Activated CD4-positive, alpha-beta T cell treated with anti-CD3 and anti-CD28 coated beads, Interleukin-2, amount 50 U/mL, for 16 hours (primary cell): ENCODE results near the gene B3GNT7.
"Not testable (repeated sequence)": the region's sequence is repeated elsewhere in the genome, so short reads cannot be mapped to it uniquely, and the experiment has no call there.

Experiments used
- DNase-seq: peaks from one replicate; pipeline ENCODE4 v3.0.0-alpha.2; 2020

The B3GNT7 gene

GRCh38 chr2:231404183-231404578, 8.7 kb downstream of the B3GNT7 start:
- not testable (repeated sequence) for DNase-seq

GRCh38 chr2:231405601-231406367, 10.3 kb downstream of the B3GNT7 start:
- DNase-seq = peak; percentile 20

- DNase-seq = not testable (repeated sequence)
Observed at GRCh38 chr2:231407686-231408085, 12.2 kb downstream of the B3GNT7 start.

- not testable (repeated sequence) for DNase-seq
Observed at GRCh38 chr2:231408304-231408703, 12.8 kb downstream of the B3GNT7 start.

- DNase-seq = no peak
Observed at GRCh38 chr2:231409776-231410175, 14.3 kb downstream of the B3GNT7 start.

- DNase-seq = no peak
Observed at GRCh38 chr2:231410293-231411004, 14.9 kb downstream of the B3GNT7 start.

GRCh38 chr2:231411237-231411636, 15.7 kb downstream of the B3GNT7 start:
- DNase-seq = no peak

- DNase-seq = peak; percentile 48
Observed at GRCh38 chr2:231411831-231412617, 16.5 kb downstream of the B3GNT7 start.

GRCh38 chr2:231412618-231412963, 17.1 kb downstream of the B3GNT7 start:
- no peak for DNase-seq

GRCh38 chr2:231413456-231413855, 17.9 kb downstream of the B3GNT7 start:
- no peak for DNase-seq

GRCh38 chr2:231413921-231414476, 18.5 kb downstream of the B3GNT7 start:
- no peak for DNase-seq

- no peak for DNase-seq
Observed at GRCh38 chr2:231415029-231415428, 19.5 kb downstream of the B3GNT7 start.

- no peak for DNase-seq
Observed at GRCh38 chr2:231418820-231419640, 23.5 kb downstream of the B3GNT7 start.

GRCh38 chr2:231421051-231421580, 25.6 kb downstream of the B3GNT7 start:
- no peak for DNase-seq

- no peak for DNase-seq
Observed at GRCh38 chr2:231422056-231422455, 26.5 kb downstream of the B3GNT7 start.

- DNase-seq = no peak
Observed at GRCh38 chr2:231423176-231423575, 27.7 kb downstream of the B3GNT7 start.

GRCh38 chr2:231425291-231425810, 29.8 kb downstream of the B3GNT7 start:
- no peak for DNase-seq

- no peak for DNase-seq
Observed at GRCh38 chr2:231425811-231426703, 30.5 kb downstream of the B3GNT7 start.

- DNase-seq = no peak
Observed at GRCh38 chr2:231427116-231427515, 31.6 kb downstream of the B3GNT7 start.

- DNase-seq = no peak
Observed at GRCh38 chr2:231429152-231429551, 33.6 kb downstream of the B3GNT7 start.

- no peak for DNase-seq
Observed at GRCh38 chr2:231429901-231430300, 34.4 kb downstream of the B3GNT7 start.
